Panc1 (cell line): Measurements from ENCODE around the gene PHOX2B. TPM values are rescaled to one million over a fixed set of nuclear protein-coding genes. Genes with fewer than 3 reads are reported as not detected.

Experiments
- ATAC-seq: fragments of 200-7000 bp; cut with Tn5 transposase; 2 replicates; pipeline ENCODE4 v1.9.1; 2020; ENCODE audit warnings: mild to moderate bottlenecking, moderate library complexity
- BruUV-seq: library from RNA; stranded (reverse); fragments of 400-500 nt; replicated peaks from 2 replicates; lab custom pipeline; 2021; lab: Mats Ljungman, UMichigan
- CTCF ChIA-PET: fragments of 300-600 bp; sonication (Branson Sonifier 250); formaldehyde crosslinking; loops from one replicate; lab custom pipeline; 2022; ENCODE audit warnings: antibody characterized with exemption; lab: Charles Lee
- POLR2A ChIA-PET: fragments of 300-600 bp; sonication (Branson Sonifier 250); formaldehyde crosslinking; loops from one replicate; lab custom pipeline; 2022; ENCODE audit warnings: antibody characterized with exemption; lab: Charles Lee
- DNase-seq: peaks from one replicate; pipeline ENCODE4 v3.0.0-alpha.2; 2010; ENCODE audit warnings: low read depth, low spot score
- H3K27ac ChIP-seq: 2 replicates; pipeline ENCODE4 v1.5.1; 2011; ENCODE audit warnings: mild to moderate bottlenecking, low read length, inconsistent platforms
- H3K27me3 ChIP-seq: fragments of 200-500 bp; sonication (Bioruptor generic); 2 replicates; pipeline ENCODE4 v1.6.0; 2014; ENCODE audit warnings: low read length, inconsistent platforms; ENCODE audit not compliant: control insufficient read depth, insufficient read depth
- H3K36me3 ChIP-seq: fragments of 200-500 bp; sonication (Bioruptor generic); 2 replicates; pipeline ENCODE4 v1.5.1; 2014; ENCODE audit warnings: inconsistent platforms, mild to moderate bottlenecking, low read length, moderate library complexity; ENCODE audit not compliant: control insufficient read depth, insufficient read depth
- H3K4me1 ChIP-seq: 2 replicates; pipeline ENCODE4 v1.5.1; 2011; ENCODE audit warnings: inconsistent platforms, mild to moderate bottlenecking, low read length, moderate library complexity; ENCODE audit not compliant: control insufficient read depth, insufficient read depth
- H3K4me3 ChIP-seq, 2 experiments: 2 replicates each; pipeline ENCODE4 v1.5.1; 2011 to 2012; ENCODE audit warnings: low read depth in 2 of 2, low read length in 2 of 2, mild to moderate bottlenecking in 2 of 2, inconsistent platforms in 1 of 2, moderate library complexity in 1 of 2
- H3K9me3 ChIP-seq: fragments of 200-500 bp; sonication (Bioruptor generic); 2 replicates; pipeline ENCODE4 v1.5.1; 2014; ENCODE audit warnings: low read depth, mild to moderate bottlenecking, inconsistent platforms, low read length, moderate library complexity; ENCODE audit not compliant: control insufficient read depth, insufficient read depth
- CTCF ChIP-seq: fragments of 450-650 bp; IDR thresholded peaks from 2 replicates; pipeline ENCODE4 v1.5.1; 2017; ENCODE audit warnings: mild to moderate bottlenecking
- POLR2AphosphoS5 ChIP-seq: IDR thresholded peaks from 2 replicates; pipeline ENCODE4 v1.6.1; 2012; ENCODE audit warnings: mild to moderate bottlenecking, low read depth, low read length, moderate library complexity
- REST ChIP-seq, 2 experiments: IDR thresholded peaks; 2 replicates each; pipeline ENCODE4 v1.6.1; 2011 to 2012; ENCODE audit warnings: low read depth in 2 of 2, control low read depth in 1 of 2, low read length in 1 of 2, mild to moderate bottlenecking in 1 of 2, moderate library complexity in 1 of 2; ENCODE audit not compliant: insufficient read depth in 1 of 2
- SIN3A ChIP-seq: IDR thresholded peaks from 2 replicates; pipeline ENCODE4 v1.6.1; 2012; ENCODE audit warnings: low read depth, mild to moderate bottlenecking, low read length, moderate library complexity, borderline replicate concordance; ENCODE audit not compliant: insufficient read depth
- TCF7L2 ChIP-seq: IDR thresholded peaks from 2 replicates; pipeline ENCODE4 v1.6.1; 2011; ENCODE audit warnings: mild to moderate bottlenecking, low read depth, low read length, inconsistent platforms
- in situ Hi-C: cut with HindIII; loops from 2 replicates; pipeline ENCODE4 v1.10.0; 2016; ENCODE audit warnings: low sequenced_read_pairs, low pct_unique_long_range_greater_than_20kb
- intact Hi-C: fragments of 100-400 bp; cut with micrococcal nuclease; formaldehyde crosslinking; loops from one replicate; pipeline ENCODE4 v1.10.0; 2022; ENCODE audit not compliant: unreplicated experiment
- total RNA-seq: library from RNA; stranded (reverse); gene quantifications from one replicate; pipeline ENCODE4 v1.2.1, GENCODE V29; 2021; ENCODE audit not compliant: unreplicated experiment

PHOX2B gene
- total RNA-seq, 1 experiment from 2014 or later: not detected

- intact Hi-C loops (no loop called here), in situ Hi-C loops (no loop called here)
- no TSS peak for BruUV-seq
- DNase-seq (no peak), ATAC-seq (no peak)
- ChIA-PET CTCF (no interaction called here), POLR2A (no interaction called here)
- Histone ChIP-seq H3K27ac (no peak overlapping the region), H3K4me1 (no peaks in the 10 kb centered on the region), H3K36me3 (no peaks in the 10 kb centered on the region), H3K4me3 (no peak overlapping the region), H3K9me3 (no peaks in the 10 kb centered on the region), H3K27me3 (peaks cover 2% of the 10 kb centered on the region)
- TF ChIP-seq REST (IDR thresholded peaks at IDR 0.05; ENCODE audit: insufficient read depth in 1 of 2, low read depth in 2 of 2, low read length in 1 of 2): no peak
- TF ChIP-seq SIN3A: no peak
- no peak for TF ChIP-seq CTCF
- no peak for TF ChIP-seq TCF7L2
- TF ChIP-seq POLR2AphosphoS5: no peak
Observed at GRCh38 chr4:41757521-41758156, 9.1 kb upstream of the PHOX2B start.

GRCh38 chr4:41753942-41754341, 5.4 kb upstream of the PHOX2B start:
- H3K36me3 ChIP-seq: no peaks in the 10 kb centered on the region

More at GRCh38 chr4:41753942-41754341, 5.4 kb upstream of the PHOX2B start:
- DNase-seq: no peak
- Histone ChIP-seq H3K27ac (no peak overlapping the region), H3K4me1 (no peaks in the 10 kb centered on the region), H3K4me3 (no peak overlapping the region), H3K9me3 (no peaks in the 10 kb centered on the region), H3K27me3 (peaks cover 5% of the 10 kb centered on the region; the same call in 1 of the 2 replicates)
- CTCF ChIA-PET: no interaction called here
- BruUV-seq: no TSS peak
- intact Hi-C loops (no loop called here), in situ Hi-C loops (no loop called here)
- no peak for TF ChIP-seq SIN3A
- TF ChIP-seq TCF7L2: no peak
- TF ChIP-seq REST (IDR thresholded peaks at IDR 0.05; ENCODE audit: insufficient read depth in 1 of 2, low read depth in 2 of 2, low read length in 1 of 2): no peak
- TF ChIP-seq CTCF: no peak
- POLR2A ChIA-PET: no interaction called here
- ATAC-seq: no peak
